ENCODE measurements around the gene HSD17B1.
"Not testable (repeated sequence)": the region's sequence is repeated elsewhere in the genome, so short reads cannot be mapped to it uniquely, and the experiment has no call there.

The HSD17B1 gene

DNA sequence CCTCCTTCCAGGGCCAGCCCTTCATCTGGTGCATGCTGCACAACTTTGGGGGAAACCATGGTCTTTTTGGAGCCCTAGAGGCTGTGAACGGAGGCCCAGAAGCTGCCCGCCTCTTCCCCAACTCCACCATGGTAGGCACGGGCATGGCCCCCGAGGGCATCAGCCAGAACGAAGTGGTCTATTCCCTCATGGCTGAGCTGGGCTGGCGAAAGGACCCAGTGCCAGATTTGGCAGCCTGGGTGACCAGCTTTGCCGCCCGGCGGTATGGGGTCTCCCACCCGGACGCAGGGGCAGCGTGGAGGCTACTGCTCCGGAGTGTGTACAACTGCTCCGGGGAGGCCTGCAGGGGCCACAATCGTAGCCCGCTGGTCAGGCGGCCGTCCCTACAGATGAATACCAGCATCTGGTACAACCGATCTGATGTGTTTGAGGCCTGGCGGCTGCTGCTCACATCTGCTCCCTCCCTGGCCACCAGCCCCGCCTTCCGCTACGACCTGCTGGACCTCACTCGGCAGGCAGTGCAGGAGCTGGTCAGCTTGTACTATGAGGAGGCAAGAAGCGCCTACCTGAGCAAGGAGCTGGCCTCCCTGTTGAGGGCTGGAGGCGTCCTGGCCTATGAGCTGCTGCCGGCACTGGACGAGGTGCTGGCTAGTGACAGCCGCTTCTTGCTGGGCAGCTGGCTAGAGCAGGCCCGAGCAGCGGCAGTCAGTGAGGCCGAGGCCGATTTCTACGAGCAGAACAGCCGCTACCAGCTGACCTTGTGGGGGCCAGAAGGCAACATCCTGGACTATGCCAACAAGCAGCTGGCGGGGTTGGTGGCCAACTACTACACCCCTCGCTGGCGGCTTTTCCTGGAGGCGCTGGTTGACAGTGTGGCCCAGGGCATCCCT, 9.3 kb upstream of the HSD17B1 start:
- Histone ChIP-seq H3K9me3 (ENCODE audit: control extremely low read depth in 1 of 5, control insufficient read depth in 4 of 5, insufficient read depth in 2 of 5, low read depth in 1 of 5, low read length in 4 of 5) (no peaks in the 10 kb centered on the region), H3K36me3 (ENCODE audit: control insufficient read depth in 4 of 4, insufficient read depth in 4 of 4, low read length in 3 of 4) (peaks cover 0 to 52% (median 41%) of the 10 kb centered on the region in 4 experiments)
- POLR2A ChIA-PET = no interaction called here

DNA sequence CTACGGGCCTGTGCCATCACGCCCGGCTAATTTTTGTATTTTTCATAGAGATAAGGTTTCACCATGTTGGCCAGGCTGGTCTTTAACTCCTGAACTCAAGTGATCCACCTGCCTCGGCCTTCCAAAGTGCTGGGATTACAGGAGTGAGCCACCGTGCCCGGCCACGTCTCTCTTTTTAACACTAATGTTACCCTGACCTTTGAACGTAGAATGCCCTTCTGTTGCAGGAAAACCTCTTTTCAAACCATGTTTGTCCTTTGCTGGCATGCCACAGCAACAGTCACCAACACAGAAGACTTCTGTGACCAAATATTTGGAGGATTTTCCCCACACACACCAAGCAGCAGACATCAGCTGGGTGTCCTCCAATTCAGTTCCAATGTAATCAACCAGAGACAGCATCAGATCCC, 7.8 kb upstream of the HSD17B1 start:
- CTCF ChIA-PET = interaction anchor here (1.0 kb wide), 1 partner anchor 9 kb away, joined by 3 read pairs; no protein-coding TSS in a partner anchor
- Histone ChIP-seq H3K27ac (ENCODE audit: insufficient read depth in 1 of 2, low read depth in 1 of 2, low read length in 2 of 2, poor library complexity in 1 of 2, severe bottlenecking in 2 of 2) (no peak overlapping the region), H3K4me3 (ENCODE audit: control insufficient read depth in 1 of 7, extremely low read depth in 1 of 7, insufficient read depth in 4 of 7, low read depth in 2 of 7, low read length in 6 of 7) (no peak overlapping the region), H3K36me3 (ENCODE audit: control insufficient read depth in 4 of 4, insufficient read depth in 4 of 4, low read length in 3 of 4) (peaks cover 0 to 39% (median 32%) of the 10 kb centered on the region in 4 experiments), H3K9me3 (ENCODE audit: control extremely low read depth in 1 of 5, control insufficient read depth in 4 of 5, insufficient read depth in 2 of 5, low read depth in 1 of 5, low read length in 4 of 5) (no peaks in the 10 kb centered on the region), H3K27me3 (replicated peaks in 2 of 5; ENCODE audit: control insufficient read depth in 4 of 5, insufficient read depth in 5 of 5, low read length in 4 of 5) (no peaks in the 10 kb centered on the region), H3K4me1 (ENCODE audit: control extremely low read depth in 1 of 4, control insufficient read depth in 4 of 4, insufficient read depth in 4 of 4, low read length in 3 of 4) (peaks cover 0 to 9% (median 5%) of the 10 kb centered on the region in 4 experiments)
- no peak for DNase-seq
- WGBS (ENCODE audit: insufficient coverage) = 79% methylated on average over 6 of the region's 8 CpGs
- POLR2A ChIA-PET = no interaction called here

More for the DNA sequence above, 9.3 kb upstream of the HSD17B1 start:
- Histone ChIP-seq H3K27me3 (replicated peaks in 2 of 5; ENCODE audit: control insufficient read depth in 4 of 5, insufficient read depth in 5 of 5, low read length in 4 of 5) (no peaks in the 10 kb centered on the region), H3K4me1 (ENCODE audit: control extremely low read depth in 1 of 4, control insufficient read depth in 4 of 4, insufficient read depth in 4 of 4, low read length in 3 of 4) (peaks cover 0 to 5% (median 2%) of the 10 kb centered on the region in 4 experiments), H3K4me3 (ENCODE audit: control insufficient read depth in 1 of 7, extremely low read depth in 1 of 7, insufficient read depth in 4 of 7, low read depth in 2 of 7, low read length in 6 of 7) (no peak overlapping the region), H3K27ac (ENCODE audit: insufficient read depth in 1 of 2, low read depth in 1 of 2, low read length in 2 of 2, poor library complexity in 1 of 2, severe bottlenecking in 2 of 2) (no peak overlapping the region)
- DNase-seq = no peak
- CTCF ChIA-PET = interaction anchor here (1.0 kb wide), 1 partner anchor 16 kb away, joined by 3 read pairs; no protein-coding TSS in a partner anchor
- 97% methylated on average over 37 of the region's 39 CpGs for WGBS (ENCODE audit: insufficient coverage)

DNA sequence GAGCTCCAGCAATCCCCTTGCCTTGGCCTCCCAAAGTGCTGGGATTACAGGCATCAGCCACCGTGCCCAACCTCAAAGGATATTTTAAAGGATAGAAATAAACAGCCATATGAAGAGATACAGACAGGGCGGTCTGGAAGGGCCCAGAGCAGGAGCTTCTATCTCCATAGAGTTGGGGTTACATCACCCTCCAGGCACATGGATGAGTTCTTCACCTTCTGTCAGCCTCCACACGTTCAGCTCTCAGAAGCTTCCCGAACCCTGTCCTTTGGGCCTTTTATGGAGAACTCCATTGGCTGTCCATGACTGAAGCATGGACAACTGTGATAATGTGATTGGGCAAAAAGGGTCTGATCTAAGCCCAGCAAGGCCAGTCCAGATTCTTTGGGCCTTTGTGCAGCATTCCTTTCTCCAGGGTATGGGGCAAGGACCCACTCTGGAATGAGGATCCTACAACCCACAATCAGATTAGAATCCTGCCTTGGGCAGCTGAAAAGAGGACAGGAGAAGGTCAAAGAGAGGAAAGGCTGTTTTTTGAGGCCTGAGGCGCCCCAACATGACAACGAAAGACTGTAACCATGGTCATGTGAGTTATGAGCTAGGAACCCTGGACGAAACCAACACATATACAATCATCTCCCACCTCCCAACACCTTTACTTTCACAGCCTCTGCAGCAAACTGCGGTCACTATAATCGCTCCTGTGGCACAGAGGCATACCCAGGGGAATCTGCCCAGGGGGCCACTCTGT, 6.8 kb upstream of the HSD17B1 start:
- H3K4me3 ChIP-seq (ENCODE audit: control insufficient read depth in 1 of 7, extremely low read depth in 1 of 7, insufficient read depth in 4 of 7, low read depth in 2 of 7, low read length in 6 of 7); H3K4me1 ChIP-seq (ENCODE audit: control extremely low read depth in 1 of 4, control insufficient read depth in 4 of 4, insufficient read depth in 4 of 4, low read length in 3 of 4); H3K27me3 ChIP-seq (replicated peaks in 2 of 5; ENCODE audit: control insufficient read depth in 4 of 5, insufficient read depth in 5 of 5, low read length in 4 of 5); CTCF ChIA-PET; DNase-seq; H3K27ac ChIP-seq (ENCODE audit: insufficient read depth in 1 of 2, low read depth in 1 of 2, low read length in 2 of 2, poor library complexity in 1 of 2, severe bottlenecking in 2 of 2); POLR2A ChIA-PET; H3K9me3 ChIP-seq (ENCODE audit: control extremely low read depth in 1 of 5, control insufficient read depth in 4 of 5, insufficient read depth in 2 of 5, low read depth in 1 of 5, low read length in 4 of 5): not testable (repeated sequence)
- H3K36me3 ChIP-seq (ENCODE audit: control insufficient read depth in 4 of 4, insufficient read depth in 4 of 4, low read length in 3 of 4) = peaks cover 0 to 35% (median 28%) of the 10 kb centered on the region in 4 experiments
- 100% methylated on average over 1 of the region's 9 CpGs for WGBS (ENCODE audit: insufficient coverage)

DNA sequence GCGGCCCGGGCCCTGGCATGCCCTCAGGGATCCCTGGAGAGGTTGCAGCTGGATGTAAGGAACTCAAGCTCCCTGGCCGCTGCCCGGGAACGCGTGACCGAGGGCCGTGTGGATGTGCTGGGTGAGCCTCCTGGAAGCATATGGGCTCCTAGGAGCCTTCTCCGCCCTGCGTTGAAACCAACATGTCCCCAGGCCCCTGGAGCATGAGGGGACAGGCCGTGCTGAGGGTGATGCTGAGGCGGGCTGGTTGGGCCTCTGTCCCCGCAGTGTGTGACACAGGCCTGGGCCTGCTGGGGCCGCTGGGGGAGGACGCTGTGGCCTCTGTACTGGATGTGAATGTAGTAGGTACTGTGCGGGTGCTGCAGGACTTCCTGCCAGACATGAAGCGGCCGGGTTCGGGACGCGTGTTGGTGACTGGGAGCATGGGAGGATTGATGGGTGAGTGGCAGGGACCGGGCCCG, 5.7 kb upstream of the HSD17B1 start:
- CTCF ChIA-PET = interaction anchor here (2.8 kb wide), 1 partner anchor 31 kb away, joined by 7 read pairs; no protein-coding TSS in a partner anchor
- peaks cover 0 to 27% (median 20%) of the 10 kb centered on the region in 4 experiments for H3K36me3 ChIP-seq (ENCODE audit: control insufficient read depth in 4 of 4, insufficient read depth in 4 of 4, low read length in 3 of 4)

DNA sequence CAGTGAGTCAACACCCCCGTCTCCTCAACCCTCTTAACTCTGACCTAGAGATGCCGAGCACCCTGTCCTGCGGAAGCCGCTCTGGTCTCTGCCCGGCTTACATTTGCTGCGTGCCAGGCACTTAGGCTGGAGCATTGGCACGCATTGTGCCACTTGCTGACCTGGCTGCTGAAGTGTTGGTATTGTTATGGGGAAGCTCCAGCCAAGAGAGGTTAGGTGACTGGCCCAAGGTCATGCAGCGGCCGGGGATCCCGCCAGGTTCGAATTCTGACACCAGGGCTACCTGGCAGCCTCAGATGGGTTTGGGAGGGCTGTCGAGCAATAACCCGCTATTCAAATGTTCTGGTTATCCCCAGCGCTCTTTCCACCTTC, 5.0 kb upstream of the HSD17B1 start:
- no peak overlapping the region for H3K27ac ChIP-seq (ENCODE audit: insufficient read depth in 1 of 2, low read depth in 1 of 2, low read length in 2 of 2, poor library complexity in 1 of 2, severe bottlenecking in 2 of 2)
- WGBS (ENCODE audit: insufficient coverage) = 95% methylated on average over 14 of the region's 14 CpGs

More for the DNA sequence above, 5.7 kb upstream of the HSD17B1 start:
- DNase-seq = no peak
- Histone ChIP-seq H3K27ac (ENCODE audit: insufficient read depth in 1 of 2, low read depth in 1 of 2, low read length in 2 of 2, poor library complexity in 1 of 2, severe bottlenecking in 2 of 2) (no peak overlapping the region), H3K4me3 (ENCODE audit: control insufficient read depth in 1 of 7, extremely low read depth in 1 of 7, insufficient read depth in 4 of 7, low read depth in 2 of 7, low read length in 6 of 7) (no peak overlapping the region), H3K9me3 (ENCODE audit: control extremely low read depth in 1 of 5, control insufficient read depth in 4 of 5, insufficient read depth in 2 of 5, low read depth in 1 of 5, low read length in 4 of 5) (no peaks in the 10 kb centered on the region), H3K4me1 (ENCODE audit: control extremely low read depth in 1 of 4, control insufficient read depth in 4 of 4, insufficient read depth in 4 of 4, low read length in 3 of 4) (peaks cover 0 to 9% (median 5%) of the 10 kb centered on the region in 4 experiments), H3K27me3 (replicated peaks in 2 of 5; ENCODE audit: control insufficient read depth in 4 of 5, insufficient read depth in 5 of 5, low read length in 4 of 5) (no peaks in the 10 kb centered on the region)
- 97% methylated on average over 12 of the region's 23 CpGs for WGBS (ENCODE audit: insufficient coverage)
- POLR2A ChIA-PET = no interaction called here

DNA sequence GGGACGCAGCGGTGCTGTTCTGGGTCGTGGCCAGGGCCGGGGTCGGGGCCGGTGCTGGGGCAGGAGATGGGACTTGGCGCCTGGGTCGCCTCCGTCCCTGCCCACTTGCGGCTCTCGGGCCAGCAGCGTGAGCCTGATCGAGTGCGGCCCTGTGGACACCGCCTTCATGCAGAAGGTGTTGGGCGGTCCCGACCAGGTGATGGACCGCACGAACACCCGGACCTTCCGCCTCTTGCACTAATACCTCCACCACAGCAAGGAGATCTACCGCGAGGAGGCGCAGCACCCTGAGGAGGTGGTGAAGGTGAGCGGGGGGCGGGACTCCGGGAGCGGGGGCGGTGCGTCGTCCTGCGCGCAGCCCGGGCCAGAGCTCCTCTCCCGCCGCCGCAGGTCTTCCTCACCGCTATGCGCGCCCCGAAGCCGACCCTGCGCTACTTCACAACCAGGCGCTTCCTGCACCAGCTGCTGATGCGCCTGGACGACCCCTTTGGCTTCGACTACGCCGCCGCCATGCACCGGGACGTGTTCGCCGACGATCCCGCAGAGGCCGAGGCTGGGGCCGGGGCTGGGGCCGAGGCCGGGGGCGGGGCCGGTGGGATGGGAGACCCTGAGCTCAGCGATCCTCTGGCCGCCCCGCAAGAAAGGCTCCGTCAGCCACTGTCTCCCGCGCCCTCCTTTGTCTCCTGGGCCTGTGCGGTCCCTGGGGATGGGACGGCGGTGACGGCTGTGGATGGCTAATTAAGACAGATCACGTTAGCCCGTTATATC, 4.5 kb upstream of the HSD17B1 start:
- 27% methylated on average over 57 of the region's 74 CpGs for WGBS (ENCODE audit: insufficient coverage)
- peak overlapping the region in 5 of 7 experiments; percentile 21 to 68 (median 59) for H3K4me3 ChIP-seq (ENCODE audit: control insufficient read depth in 1 of 7, extremely low read depth in 1 of 7, insufficient read depth in 4 of 7, low read depth in 2 of 7, low read length in 6 of 7)
- no peak overlapping the region for H3K27ac ChIP-seq (ENCODE audit: insufficient read depth in 1 of 2, low read depth in 1 of 2, low read length in 2 of 2, poor library complexity in 1 of 2, severe bottlenecking in 2 of 2)
- ChIA-PET CTCF (interaction anchor here (1.1 to 2.8 kb wide), 5 partner anchors 11 to 30 kb away, joined by 3 to 11 read pairs (median 4); partner anchors contain the start of gene NAGLU), POLR2A (no interaction called here)
- peak; percentile 72 to 82 (median 74) for DNase-seq
- peaks cover 0 to 16% (median 10%) of the 10 kb centered on the region in 4 experiments for H3K36me3 ChIP-seq (ENCODE audit: control insufficient read depth in 4 of 4, insufficient read depth in 4 of 4, low read length in 3 of 4)
- H3K27me3 ChIP-seq (replicated peaks in 2 of 5; ENCODE audit: control insufficient read depth in 4 of 5, insufficient read depth in 5 of 5, low read length in 4 of 5) = no peaks in the 10 kb centered on the region
- no peaks in the 10 kb centered on the region for H3K9me3 ChIP-seq (ENCODE audit: control extremely low read depth in 1 of 5, control insufficient read depth in 4 of 5, insufficient read depth in 2 of 5, low read depth in 1 of 5, low read length in 4 of 5)
- H3K4me1 ChIP-seq (ENCODE audit: control extremely low read depth in 1 of 4, control insufficient read depth in 4 of 4, insufficient read depth in 4 of 4, low read length in 3 of 4) = peaks cover 0 to 9% (median 5%) of the 10 kb centered on the region in 4 experiments

More for the DNA sequence above, 5.0 kb upstream of the HSD17B1 start:
- H3K36me3 ChIP-seq (ENCODE audit: control insufficient read depth in 4 of 4, insufficient read depth in 4 of 4, low read length in 3 of 4) = peaks cover 0 to 21% (median 15%) of the 10 kb centered on the region in 4 experiments
- no peaks in the 10 kb centered on the region for H3K27me3 ChIP-seq (replicated peaks in 2 of 5; ENCODE audit: control insufficient read depth in 4 of 5, insufficient read depth in 5 of 5, low read length in 4 of 5)
- POLR2A ChIA-PET = no interaction called here
- no peaks in the 10 kb centered on the region for H3K9me3 ChIP-seq (ENCODE audit: control extremely low read depth in 1 of 5, control insufficient read depth in 4 of 5, insufficient read depth in 2 of 5, low read depth in 1 of 5, low read length in 4 of 5)
- DNase-seq = no peak
- CTCF ChIA-PET = interaction anchor here (1.1 to 2.8 kb wide), 4 partner anchors 11 to 31 kb away, joined by 3 to 11 read pairs (median 6); partner anchors contain the start of gene NAGLU
- no peak overlapping the region for H3K4me3 ChIP-seq (ENCODE audit: control insufficient read depth in 1 of 7, extremely low read depth in 1 of 7, insufficient read depth in 4 of 7, low read depth in 2 of 7, low read length in 6 of 7)
- H3K4me1 ChIP-seq (ENCODE audit: control extremely low read depth in 1 of 4, control insufficient read depth in 4 of 4, insufficient read depth in 4 of 4, low read length in 3 of 4) = peaks cover 0 to 9% (median 5%) of the 10 kb centered on the region in 4 experiments
